Fibroblast of lung (primary cell): Measurements from ENCODE around the gene STMN1.

Experiments
- EZH2 ChIP-seq: IDR thresholded peaks from 2 replicates; pipeline ENCODE4 v1.5.1; 2012; ENCODE audit warnings: low read length, control low read depth, mild to moderate bottlenecking; ENCODE audit errors: missing control alignments
- TF ChIP-seq, protein P1 (sequence below), 2 donors: IDR thresholded peaks in 1 of 2; conservative IDR thresholded peaks in 1 of 2; 1 replicate in 1 of 2; 2 replicates in 1 of 2; pipeline ENCODE4 v1.5.1; 2011 to 2012; ENCODE audit warnings: low read length in 2 of 2, control low read depth in 1 of 2, inconsistent platforms in 1 of 2, low read depth in 1 of 2, mild to moderate bottlenecking in 1 of 2

DNA sequence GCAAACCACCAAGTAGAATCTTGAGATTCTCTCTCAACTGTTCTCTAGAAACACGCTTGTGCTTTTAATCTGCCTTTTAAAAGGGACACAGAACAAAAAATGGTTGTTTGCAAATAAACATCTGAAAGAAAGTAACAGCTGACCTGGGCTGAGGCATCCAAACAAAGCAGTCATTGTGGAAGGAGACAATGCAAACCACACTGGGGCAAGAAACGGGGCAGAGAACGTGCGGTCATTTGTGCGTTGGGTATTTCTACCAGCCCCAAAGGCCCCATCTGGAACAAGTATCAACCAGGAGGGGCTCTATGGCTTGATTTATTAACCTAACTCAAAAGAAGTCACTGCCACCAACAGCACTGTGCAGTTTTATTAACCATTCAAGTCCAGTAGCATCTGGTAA, 6.0 kb downstream of the STMN1 start:
- TF ChIP-seq, protein P1, sequence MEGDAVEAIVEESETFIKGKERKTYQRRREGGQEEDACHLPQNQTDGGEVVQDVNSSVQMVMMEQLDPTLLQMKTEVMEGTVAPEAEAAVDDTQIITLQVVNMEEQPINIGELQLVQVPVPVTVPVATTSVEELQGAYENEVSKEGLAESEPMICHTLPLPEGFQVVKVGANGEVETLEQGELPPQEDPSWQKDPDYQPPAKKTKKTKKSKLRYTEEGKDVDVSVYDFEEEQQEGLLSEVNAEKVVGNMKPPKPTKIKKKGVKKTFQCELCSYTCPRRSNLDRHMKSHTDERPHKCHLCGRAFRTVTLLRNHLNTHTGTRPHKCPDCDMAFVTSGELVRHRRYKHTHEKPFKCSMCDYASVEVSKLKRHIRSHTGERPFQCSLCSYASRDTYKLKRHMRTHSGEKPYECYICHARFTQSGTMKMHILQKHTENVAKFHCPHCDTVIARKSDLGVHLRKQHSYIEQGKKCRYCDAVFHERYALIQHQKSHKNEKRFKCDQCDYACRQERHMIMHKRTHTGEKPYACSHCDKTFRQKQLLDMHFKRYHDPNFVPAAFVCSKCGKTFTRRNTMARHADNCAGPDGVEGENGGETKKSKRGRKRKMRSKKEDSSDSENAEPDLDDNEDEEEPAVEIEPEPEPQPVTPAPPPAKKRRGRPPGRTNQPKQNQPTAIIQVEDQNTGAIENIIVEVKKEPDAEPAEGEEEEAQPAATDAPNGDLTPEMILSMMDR (conservative IDR thresholded peaks at IDR 0.05 in 1 of 2, IDR thresholded peaks at IDR 0.05 in 1 of 2; ENCODE audit: low read depth in 1 of 2, low read length in 2 of 2) = no peak
- no peak for TF ChIP-seq EZH2
